Mucosa of gallbladder (tissue), 1 donor: ENCODE data around the gene RANGAP1. TPM values are rescaled to one million over a fixed set of nuclear protein-coding genes. Genes with fewer than 3 reads are reported as not detected.
"Not testable (repeated sequence)": the region's sequence is repeated elsewhere in the genome, so short reads cannot be mapped to it uniquely, and the experiment has no call there.

Experiments used
- DNase-seq: peaks from one replicate; pipeline ENCODE4 v3.0.0-alpha.2; 2020; ENCODE audit warnings: low spot score
- total RNA-seq: library from RNA; stranded (reverse); gene quantifications from one replicate; pipeline ENCODE4 v1.2.1, GENCODE V29; 2021
- donor health status: DM: no; HTN: no; CAD: no.

Gene RANGAP1
- total RNA-seq, 1 donor from 2014 or later, result 85.6 TPM

DNA sequence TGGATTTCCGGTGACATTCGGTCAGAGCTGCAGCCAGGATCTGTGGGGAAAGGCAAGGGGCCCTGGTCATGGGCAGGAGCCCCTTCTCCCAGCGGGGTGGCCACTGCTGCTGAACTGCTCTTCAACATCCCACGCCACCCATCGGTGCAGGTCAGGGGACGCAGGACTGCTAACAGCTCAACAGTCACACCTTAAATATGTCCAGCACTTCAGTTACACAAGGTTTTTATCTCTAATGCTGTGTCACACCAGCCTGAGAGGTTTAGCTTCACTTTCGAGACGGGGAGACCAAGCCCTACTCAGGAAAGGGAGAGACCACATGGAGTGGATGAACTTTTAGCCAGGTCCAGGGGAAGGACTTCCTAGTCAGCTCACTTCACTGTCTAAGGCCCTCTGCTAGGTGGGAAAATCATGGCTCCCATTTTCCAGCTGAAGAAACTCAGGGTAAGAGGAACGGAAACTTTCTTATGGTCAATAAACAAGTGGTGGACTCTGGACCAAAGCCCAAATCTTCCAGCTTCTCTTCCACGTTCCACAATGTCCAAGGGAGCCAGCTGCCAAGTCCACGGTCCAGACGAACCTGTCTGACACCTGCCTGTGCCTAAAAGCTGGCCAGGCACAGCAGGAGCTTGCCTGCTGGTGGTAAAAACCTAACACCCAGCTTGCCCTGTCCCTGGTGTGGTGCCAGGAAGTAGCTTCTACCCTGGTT is 24.3 kb downstream of the RANGAP1 start:
- no peak for DNase-seq

DNA sequence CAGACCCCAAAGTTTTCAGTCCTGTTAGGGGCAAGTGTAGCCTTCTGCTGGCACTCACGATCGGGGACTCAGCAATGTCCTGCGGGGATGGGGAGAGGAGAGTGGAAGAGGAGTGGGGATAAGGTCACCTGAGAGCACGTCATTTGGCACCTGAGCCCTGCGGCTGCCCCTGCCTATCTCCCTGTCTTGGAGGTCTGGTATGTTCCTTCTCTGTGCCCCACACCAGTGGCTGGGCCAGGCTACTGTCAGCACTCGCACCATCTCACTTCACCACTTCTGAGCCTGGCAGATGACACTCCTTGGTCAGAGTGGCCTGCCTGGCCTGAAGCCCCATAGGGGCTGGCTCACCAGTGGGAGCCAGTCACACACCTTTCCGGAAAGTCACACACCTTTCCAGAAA is 25.1 kb downstream of the RANGAP1 start:
- no peak for DNase-seq

DNA sequence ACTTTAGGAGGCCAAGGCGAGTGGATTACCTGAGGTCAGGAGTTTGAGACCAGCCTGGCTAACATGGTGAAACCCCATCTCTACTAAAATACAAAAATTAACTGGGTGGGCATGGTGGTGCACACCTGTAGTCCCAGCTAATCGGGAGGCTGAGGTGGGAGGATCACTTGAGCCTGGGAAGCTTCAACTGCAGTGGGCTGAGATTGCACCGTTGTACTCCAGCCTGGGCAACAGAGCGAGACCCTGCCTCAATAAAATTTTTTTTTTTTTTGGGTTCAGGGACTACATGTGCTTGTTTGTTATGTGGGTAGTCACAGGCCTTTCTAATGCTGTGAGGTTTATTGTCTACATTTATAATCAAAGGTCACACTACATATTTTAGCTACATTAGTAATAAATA is 26.2 kb downstream of the RANGAP1 start:
- not testable (repeated sequence) for DNase-seq

DNA sequence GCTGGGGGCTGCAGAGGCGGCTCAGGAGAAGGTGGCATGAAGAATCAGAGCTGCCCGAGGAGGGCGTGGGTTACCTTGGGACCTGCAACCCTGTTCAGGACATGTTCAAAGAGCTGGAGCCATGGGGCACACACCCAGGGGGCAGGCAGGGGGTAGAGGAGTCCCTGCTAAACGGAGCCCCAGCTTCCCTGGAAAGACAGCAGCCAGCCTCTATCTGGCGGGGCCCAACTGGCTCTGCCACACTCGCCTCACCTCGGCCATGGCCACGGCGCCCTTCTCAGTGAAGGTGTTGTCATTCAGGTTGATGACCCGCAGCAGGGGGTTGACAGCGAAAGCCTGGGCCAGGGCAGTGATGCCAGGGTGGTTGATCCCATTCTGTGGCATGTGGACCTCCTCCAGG is 28.3 kb downstream of the RANGAP1 start:
- DNase-seq, result no peak

DNA sequence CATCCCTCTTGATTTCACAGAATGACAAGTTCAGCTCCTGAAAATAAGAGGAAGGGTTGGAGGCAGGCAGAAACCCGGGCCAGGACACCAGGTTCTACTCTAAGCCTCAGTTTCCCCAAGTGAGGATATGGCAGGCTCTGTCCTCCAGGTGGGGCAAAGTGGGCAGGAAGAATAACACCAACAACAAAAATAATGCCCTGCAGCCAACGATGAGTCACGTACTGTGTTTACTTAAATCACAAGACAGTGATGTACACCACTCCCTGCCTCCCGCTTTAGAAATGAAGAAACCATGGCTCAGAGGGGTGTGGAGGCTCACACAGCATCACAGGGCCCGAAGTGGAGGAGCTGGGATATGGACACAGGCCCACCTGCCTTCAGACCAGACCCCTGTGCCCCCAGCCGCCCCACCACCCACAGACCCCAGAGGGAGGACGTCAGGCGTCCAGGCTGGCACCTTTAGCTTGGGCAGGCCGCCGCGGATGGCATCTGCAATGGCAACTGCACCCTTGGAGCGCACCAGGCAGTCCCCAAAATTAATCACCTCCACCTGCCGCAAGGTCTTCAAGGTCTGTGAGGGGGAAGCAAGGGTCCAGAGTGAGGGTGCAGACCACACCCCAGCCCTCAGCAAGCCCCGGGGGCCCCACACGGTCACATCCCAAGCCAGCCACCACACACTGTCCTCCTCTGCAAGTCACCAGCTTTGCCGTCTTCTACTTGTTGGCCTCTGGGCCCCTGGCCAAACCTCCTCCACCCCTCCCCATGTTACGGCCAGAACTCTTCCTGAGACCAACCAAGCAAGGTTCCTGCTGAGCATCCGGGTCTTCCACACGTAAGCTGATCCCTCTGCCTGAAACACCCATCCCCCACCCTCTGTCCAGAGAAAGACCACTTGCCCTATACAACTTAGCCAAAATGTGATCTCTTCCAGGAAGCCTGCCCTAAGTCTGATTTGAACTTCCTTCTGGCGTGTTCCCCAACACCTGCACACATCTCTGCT is 29.4 kb downstream of the RANGAP1 start:
- no peak for DNase-seq

DNA sequence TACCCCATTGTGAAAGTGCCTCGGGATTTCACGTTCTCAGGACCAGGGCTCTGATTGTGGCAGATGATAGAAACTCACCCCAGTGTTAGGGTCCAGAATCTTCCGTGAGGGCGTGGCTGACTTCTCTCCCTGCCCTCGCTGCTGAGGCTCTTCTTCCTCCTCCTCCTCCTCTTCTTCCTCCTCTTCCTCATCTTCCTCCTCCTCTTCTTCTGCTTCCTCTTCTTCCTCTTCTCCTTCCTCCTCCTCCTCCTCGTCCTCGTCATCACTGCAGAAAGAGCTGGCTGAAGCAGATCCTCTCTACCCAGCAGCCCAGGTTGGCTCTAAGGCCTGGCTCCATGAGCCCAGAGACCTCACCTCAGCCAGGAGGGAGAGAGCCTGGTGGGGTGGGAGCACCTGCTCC is 31.8 kb downstream of the RANGAP1 start:
- no peak for DNase-seq

DNA sequence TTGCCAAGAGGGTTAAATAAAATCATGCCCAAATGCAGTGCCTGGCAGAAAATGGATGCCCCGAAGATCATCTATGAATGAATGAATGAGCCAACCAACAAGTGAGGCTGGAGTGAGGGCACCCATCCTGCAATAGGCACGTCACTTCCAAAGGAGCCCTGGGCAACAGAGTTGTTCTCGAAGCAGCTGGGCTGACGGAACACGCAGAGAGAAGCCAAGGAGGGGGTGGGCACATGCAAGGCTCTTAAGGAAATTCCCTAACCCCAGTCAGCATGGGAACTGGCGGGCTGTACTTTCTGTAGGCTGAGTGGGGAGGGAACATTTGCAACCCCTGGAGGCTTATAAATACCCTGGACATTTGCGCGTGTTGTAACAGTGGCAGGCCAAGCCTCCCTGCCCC is 33.6 kb downstream of the RANGAP1 start:
- DNase-seq, result no peak

DNA sequence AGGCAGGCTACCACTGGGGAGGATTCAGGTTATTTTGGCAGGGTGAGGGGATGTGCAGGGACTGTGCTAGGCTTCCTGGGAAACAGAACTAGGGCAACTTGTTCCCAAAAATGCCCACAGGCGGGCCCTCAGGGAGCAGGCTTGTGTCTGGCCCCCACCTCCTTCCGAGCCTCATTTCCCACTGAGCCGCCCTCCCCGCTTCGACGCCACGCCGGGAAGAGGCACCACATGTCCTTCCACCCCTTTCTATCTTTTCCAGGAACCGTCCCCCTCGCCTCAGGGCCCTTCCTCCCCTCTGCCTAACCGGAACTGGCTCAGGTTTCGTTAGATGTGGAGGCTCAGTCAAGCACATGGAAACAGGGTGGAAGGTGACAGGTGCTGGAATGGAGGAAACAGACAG is 35.9 kb downstream of the RANGAP1 start:
- DNase-seq, result no peak

DNA sequence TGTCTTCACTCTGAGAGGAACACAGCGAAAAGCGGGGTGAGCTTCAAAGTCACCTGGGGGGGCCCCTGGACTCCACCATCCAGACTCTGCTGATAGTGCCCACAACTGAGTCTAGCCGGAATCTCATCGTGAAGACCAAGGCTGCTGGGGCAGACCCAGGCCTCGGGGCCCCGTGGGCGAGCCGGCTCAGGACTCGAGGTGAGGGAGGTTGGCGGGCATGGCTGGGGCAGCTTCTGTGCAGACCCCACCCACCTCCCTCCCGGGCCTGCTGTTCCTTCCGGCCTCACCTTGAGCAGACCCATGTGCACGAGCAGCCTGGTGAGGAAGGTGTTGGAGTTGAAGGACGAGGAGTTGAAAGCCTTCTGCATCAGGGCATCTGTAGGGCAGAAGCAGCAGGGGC is 36.5 kb downstream of the RANGAP1 start:
- DNase-seq, result no peak

DNA sequence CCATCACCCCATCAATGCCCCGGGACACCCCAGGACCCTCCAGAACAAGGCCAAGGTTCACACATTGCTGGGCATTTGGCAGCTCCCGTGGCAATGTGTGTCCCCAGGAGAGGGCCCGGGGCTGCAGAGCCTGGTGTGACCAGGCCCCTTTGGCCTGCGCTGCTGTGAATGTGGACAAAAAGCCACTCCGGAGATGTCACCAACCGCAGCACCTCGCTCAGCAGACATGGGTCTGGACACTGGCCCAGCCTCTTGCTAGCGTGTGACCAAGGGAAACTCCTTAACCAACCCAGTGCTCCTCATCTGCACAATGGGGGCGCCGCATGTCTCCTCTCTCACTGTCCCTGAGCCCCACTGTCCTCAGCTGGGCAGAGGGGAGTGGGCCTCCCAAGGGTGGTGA is 37.2 kb downstream of the RANGAP1 start:
- DNase-seq, result no peak

DNA sequence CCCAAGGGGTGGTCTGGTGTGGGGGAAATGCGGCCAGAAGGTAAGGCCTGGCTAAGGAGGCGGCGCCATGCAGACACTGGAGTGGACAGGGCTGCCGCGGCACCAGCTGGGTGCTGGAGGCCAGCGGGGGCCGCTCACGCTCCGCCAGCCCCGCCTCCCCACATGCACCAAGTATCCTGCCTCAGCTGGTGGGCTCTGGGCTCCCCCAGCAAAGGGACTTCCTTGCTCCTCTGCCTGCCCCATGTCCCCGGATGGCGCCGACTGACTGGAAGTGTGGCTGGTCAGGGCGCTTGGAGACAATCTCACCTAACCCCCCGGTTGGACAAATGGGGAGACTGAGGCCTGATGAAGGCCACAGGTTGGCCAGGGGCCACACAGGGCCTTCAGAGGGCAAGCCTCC is 37.7 kb downstream of the RANGAP1 start:
- no peak for DNase-seq

DNA sequence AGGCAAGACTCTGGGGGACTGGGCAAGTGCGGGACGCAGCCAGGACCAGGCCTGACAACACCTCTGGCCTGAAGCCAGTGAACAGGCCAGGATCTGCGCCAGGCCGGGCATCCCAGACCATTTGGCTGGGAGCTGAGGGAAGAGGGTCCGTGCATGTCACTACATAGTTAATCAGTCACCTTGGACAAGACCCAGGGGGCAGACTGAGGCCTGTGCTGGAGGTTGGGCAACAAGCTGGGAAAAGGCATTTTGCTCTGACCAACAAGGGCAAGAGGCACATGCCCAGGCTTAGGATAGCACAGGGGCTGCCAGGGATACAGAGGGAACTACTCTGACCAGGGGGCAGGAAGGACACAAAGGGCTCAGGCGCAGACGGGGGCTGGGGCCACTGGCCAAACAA is 38.3 kb downstream of the RANGAP1 start:
- DNase-seq, result no peak

DNA sequence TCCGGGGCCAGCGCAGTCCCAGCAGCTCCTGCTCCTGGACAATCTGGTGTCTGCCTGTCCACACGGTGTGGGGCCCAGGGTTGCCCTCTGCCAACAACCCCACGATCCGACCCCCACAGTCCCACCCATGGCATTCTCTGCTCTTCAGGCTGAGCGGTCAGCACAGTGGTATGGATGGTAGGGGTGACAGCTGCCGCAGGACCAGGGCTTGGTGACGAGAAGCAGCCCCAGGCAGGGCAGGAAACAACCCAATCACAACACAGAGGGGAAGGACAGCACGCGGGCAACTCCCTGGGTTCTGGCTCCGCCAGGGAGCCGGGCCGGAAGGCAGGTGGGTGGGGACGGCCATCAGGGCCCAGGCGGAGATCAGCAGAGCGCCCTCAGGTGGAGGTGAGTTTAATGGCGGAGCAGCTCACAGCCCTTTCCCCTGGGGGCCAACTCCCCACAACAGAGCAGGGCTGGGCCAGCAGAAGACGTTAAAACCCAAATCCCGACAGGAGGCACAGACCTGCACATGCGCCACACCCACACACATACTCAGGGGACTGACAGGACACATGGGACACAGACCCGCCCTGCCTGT is 40.0 kb downstream of the RANGAP1 start:
- DNase-seq, result no peak

DNA sequence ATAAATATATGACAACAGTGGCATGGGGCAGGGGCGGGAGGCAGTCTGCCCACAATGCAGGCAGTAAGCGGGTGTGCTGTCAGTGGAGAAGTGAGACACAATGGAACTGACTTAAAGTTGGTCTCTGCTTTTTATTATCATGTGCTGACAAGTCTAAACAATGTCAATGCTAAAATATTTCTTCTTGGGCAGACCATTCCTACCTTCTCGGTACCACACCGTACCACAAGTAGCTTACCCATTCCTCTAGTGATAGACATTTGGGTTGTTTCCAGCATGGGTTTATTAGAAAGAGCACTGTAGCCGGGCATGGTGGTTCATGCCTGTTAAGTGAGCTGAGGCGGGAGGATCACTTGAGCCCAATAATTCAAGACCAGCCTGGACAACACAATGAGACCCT is 42.6 kb downstream of the RANGAP1 start:
- no peak for DNase-seq

DNA sequence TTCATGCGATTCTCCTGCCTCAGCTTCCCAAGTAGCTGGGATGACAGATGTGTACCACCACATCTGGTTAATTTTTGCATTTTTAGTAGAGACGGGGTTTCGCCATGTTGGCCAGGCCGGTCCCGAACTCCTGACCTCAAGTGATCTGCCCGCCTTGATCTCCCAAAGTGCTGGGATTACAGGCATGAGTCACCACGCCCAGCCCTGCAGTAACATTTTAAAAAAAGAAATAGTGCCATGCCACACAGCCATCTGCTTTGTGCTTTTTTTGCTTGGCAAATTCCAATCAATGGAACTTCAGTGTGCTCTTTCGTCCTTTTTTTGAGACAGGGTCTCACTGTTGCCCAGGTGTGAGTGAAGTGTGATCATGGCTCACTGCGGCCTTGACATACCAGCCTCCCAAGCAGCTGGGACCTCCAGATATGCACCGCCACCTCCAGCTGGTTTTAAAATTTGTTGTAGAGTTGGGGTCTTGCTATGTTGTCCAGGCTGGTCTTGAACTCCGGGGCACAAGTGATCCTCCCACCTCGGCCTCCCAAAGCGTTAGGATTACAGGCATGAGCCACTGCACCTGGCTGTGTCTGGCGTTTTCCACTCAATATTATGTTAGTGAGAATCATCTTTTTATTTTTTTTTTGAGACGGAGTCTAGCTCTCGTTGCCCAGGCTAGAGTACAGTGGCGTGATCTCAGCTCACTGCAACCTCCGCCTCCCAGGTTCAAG is 43.4 kb downstream of the RANGAP1 start:
- DNase-seq, result no peak

DNA sequence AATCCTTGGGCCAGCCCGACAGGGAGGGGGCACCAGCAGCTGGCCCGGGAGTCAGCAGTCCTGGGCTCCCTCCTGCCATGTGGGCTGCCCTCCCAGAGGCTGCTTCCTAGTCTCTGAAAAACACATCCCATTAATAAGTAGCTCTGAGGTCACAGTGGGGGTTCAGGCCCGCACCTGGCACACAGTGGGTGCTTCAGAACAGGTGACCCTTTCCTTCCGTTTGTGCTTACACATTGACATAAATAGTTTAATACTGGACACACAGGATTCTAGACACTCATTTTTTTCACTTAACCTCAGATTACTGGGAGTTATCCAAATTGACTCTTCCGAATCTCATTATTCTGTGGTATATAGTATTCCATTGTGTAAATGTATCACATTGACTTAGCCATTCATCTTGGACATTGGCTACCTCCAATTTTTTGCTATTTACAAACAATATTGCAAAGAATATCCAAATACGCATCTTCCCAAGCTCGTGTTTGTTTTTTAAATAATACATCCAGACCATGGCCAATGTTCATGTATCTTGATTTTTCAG is 44.8 kb downstream of the RANGAP1 start:
- no peak for DNase-seq

DNA sequence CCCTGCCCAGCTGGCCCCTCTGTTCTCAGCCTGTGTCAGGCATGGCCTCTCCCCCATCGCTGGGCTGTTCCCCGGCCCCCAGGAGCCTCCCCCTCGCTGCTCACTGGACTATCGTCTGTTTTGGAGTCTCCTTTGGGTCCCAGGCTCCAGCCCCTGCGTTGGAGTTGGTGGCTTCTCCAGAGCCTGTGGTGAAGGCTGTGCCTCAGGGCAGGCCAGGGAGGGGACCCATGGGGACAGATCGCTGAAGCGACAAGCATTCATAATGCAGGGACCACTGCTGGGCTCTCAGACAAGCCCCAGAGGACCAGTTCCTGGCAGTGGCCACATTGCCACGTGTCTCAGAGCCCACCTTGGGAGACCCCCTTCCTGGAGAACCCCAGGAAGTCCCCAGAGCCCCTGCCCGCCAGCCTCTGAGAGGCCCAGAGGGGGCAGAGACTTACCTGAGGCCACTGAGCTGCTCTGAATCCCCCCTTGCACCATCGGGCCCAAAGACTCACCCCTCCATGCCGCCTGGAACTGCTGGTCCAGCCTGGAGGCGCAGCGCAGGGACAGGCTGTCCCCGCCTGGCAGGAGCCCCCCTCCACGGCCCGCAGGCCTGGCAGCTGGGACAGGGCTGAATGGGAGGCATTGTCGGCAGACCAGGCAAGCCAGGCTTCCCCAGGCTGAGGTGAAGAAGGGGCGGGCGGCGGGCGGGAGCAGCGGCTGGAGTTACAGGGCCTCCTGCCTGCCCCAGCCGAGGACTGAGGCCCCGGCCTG is 45.4 kb downstream of the RANGAP1 start, which contains the start of gene CHADL:
Gene CHADL (minus strand): TSS at position 555 of the 756 bp plus-strand sequence. CDS start 50 bp downstream, at position 505.
- DNase-seq, result no peak

DNA sequence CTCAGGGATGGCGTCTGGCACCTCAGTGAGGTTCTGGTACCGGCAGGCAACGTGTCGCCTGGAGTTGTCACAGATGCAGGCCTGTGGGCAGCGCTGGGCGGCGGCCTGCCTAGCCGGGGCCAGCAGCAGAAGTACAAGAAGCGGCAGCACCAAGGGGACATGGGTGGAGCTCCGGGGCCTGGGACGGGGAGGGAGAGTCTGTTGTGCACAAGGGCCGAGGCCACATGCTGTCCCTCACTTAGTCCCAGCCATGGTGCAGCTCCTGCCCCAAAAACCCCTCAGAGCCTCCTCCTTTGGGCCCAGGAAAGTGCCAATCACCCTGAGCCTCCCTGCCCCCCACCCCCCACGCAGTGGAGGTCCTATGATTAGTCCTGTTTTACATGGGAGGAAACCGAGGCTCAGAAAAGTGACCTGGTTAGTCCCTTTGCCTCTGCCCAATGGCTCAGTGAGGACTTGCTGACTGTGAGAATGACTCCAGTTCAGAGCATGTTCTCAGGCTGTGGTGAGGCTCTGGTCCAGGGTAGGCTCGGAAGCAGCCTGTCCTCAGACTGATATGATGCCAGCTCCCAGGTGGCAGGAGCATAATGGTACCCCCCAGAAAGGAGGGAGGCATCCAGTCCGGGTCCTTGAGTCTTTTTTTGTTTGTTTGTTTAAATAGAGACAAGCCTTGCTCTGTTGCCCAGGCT is 46.4 kb downstream of the RANGAP1 start:
- DNase-seq, result no peak

DNA sequence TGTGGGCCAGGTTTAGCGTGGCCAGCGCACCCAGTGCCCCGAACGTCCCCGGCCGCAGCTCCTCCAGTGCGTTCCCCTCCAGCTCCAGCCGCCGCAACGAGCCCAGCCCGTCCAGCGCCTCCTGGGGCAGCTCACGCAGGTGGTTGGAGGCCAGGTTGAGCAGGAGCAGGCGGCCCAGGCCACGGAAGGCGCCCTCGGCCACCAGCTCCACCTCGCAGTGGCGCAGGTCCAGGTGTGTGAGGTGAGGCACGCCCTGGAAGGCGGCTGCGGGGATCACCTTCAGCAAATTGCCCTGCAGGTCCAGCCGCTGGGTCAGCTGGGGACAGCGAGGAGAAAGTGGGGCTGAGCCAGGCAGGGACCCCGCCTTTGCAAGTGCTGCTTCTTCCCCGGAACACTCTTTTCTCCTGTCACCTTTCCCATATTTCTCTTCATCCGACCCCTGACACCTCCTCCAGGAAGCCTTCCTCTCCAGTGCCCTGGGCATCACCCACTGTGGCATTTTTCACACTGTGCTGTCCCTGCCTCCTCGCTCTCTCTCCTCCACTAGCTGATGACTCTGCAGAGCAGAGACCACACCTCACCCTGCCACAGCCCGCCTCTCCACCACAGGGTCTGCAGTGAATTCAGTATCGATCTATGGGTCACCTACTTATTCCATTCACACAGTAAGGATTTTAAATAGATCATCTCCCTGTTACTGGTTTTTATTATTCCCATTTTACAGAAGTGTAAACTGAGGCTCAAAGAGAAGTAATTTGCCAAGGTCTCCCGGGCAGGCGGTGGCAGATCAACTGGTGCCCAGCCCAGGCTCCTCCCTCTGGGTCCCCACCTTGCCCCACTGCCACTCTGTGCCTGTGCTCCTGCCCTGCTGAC is 47.2 kb downstream of the RANGAP1 start:
- no peak for DNase-seq
